GM23248 (cell line): Measurements from ENCODE around the gene ADGRF1.

ENCODE experiments used
- EZH2 ChIP-seq: fragments of 200-600 bp; sonication (generic); IDR thresholded peaks from 2 replicates; pipeline ENCODE4 v1.6.1; 2018; ENCODE audit warnings: antibody characterized with exemption, mild to moderate bottlenecking; ENCODE audit not compliant: insufficient read depth, poor library complexity, severe bottlenecking
- EZH2phosphoT487 ChIP-seq: fragments of 200-600 bp; sonication (generic); IDR thresholded peaks from 2 replicates; pipeline ENCODE4 v1.6.1; 2018; ENCODE audit warnings: antibody characterized with exemption, moderate library complexity, mild to moderate bottlenecking, low read depth; ENCODE audit not compliant: insufficient read depth

- TF ChIP-seq EZH2 (no peak), EZH2phosphoT487 (no peak)
Observed at GRCh38 chr6:47084610-47085009, 42.5 kb upstream of the ADGRF1 start.
